Kidney (tissue), 14 donors: ENCODE measurements around the gene OCIAD1. TPM values are rescaled to one million over a fixed set of nuclear protein-coding genes. Genes with fewer than 3 reads are reported as not detected.
A peak's percentile ranks its signal among the peaks of the same experiment; 100 is the strongest.
"Not testable (repeated sequence)": the region's sequence is repeated elsewhere in the genome, so short reads cannot be mapped to it uniquely, and the experiment has no call there.

Source experiments
- DNase-seq, 5 donors: peaks; one replicate each; pipeline ENCODE4 v3.0.0-alpha.2; 2013 to 2020
- FAIRE-seq: peaks from 2 replicates; lab custom pipeline; 2012; peaks lifted over from hg19 to GRCh38; lab: Jason Lieb, UNC
- H3K27ac ChIP-seq, 2 donors: one replicate each; pipeline ENCODE4 v1.7.0; 2013; ENCODE audit warnings: low read depth in 2 of 2, low read length in 2 of 2, inconsistent platforms in 1 of 2
- H3K27me3 ChIP-seq: one replicate; pipeline ENCODE4 v1.7.1; 2013; ENCODE audit warnings: low read length, inconsistent platforms; ENCODE audit not compliant: control insufficient read depth, insufficient read depth
- H3K36me3 ChIP-seq, 3 donors: one replicate each; pipeline versions ENCODE4 v1.7.0 to v1.7.1; 2013; ENCODE audit warnings: low read length in 3 of 3, control low read depth in 1 of 3, inconsistent platforms in 1 of 3; ENCODE audit not compliant: insufficient read depth in 3 of 3, control insufficient read depth in 2 of 3
- H3K4me1 ChIP-seq, 3 donors: one replicate each; pipeline versions ENCODE4 v1.7.0 to v1.7.1; 2013; ENCODE audit warnings: low read length in 3 of 3, inconsistent platforms in 1 of 3, low read depth in 1 of 3; ENCODE audit not compliant: control insufficient read depth in 2 of 3, insufficient read depth in 2 of 3
- H3K4me3 ChIP-seq, 3 donors: one replicate each; pipeline versions ENCODE4 v1.7.0 to v1.8.1; 2013; ENCODE audit warnings: low read length in 3 of 3, control low read depth in 1 of 3, inconsistent platforms in 1 of 3
- H3K9ac ChIP-seq, 3 donors: one replicate each; pipeline versions ENCODE4 v1.7.0 to v1.7.1; 2013; ENCODE audit warnings: low read length in 3 of 3, control low read depth in 1 of 3, inconsistent platforms in 1 of 3
- H3K9me3 ChIP-seq, 3 donors: one replicate each; pipeline versions ENCODE4 v1.7.0 to v1.7.1; 2013; ENCODE audit warnings: low read length in 3 of 3, control low read depth in 1 of 3, inconsistent platforms in 1 of 3; ENCODE audit not compliant: control insufficient read depth in 2 of 3, insufficient read depth in 1 of 3
- CTCF ChIP-seq: IDR thresholded peaks from 3 replicates; pipeline ENCODE4 v1.5.1; 2012; ENCODE audit warnings: mild to moderate bottlenecking, moderate library complexity, borderline replicate concordance; ENCODE audit not compliant: insufficient read depth; ENCODE audit errors: extremely low read depth
- intact Hi-C: fragments of 100-400 bp; cut with DNase I; formaldehyde crosslinking; loops from one replicate; pipeline ENCODE4 v1.11.1; 2022
- polyA plus RNA-seq: library from polyadenylated mRNA; stranded (reverse); fragments of 350-450 nt; fragmentation: Illumina TruSeq; extraction: RNeasy Lipid Tissue Mini Kit (QIAGEN cat#74804); gene quantifications from one replicate; pipeline ENCODE4 v1.2.3, GENCODE V29; 2014; ENCODE audit warnings: low read depth, low replicate concordance; ENCODE audit not compliant: insufficient read depth
- total RNA-seq: library from RNA; stranded (reverse); fragmentation: NEBNext Ultra II Directional; extraction: Animal tissue kit (Norgen Biotek cat#: 25700); gene quantifications from one replicate; pipeline ENCODE4 v1.2.1, GENCODE V29; 2021
- donor health status: control.
- donor health status: control.
- donor health status: control.
- donor health status: control.
- donor health status: control.
- donor health status: DM: yes; HTN: yes; CAD: no.
- donor health status: Normal renal cell carcinoma (clear cell type).

OCIAD1 gene
- total and polyA plus RNA-seq, 2 donors from 2014 or later = 142 to 218 TPM

GRCh38 chr4:48812866-48813265, 18.0 kb upstream of the OCIAD1 start:
- no peak overlapping the region for H3K4me3 ChIP-seq
- H3K9me3 ChIP-seq = no peaks in the 10 kb centered on the region
- TF ChIP-seq CTCF = no peak
- H3K9ac ChIP-seq = no peak overlapping the region
- no peaks in the 10 kb centered on the region for H3K36me3 ChIP-seq
- no peak for FAIRE-seq
- H3K27me3 ChIP-seq = no peaks in the 10 kb centered on the region
- no peak overlapping the region for H3K27ac ChIP-seq
- H3K4me1 ChIP-seq = no peaks in the 10 kb centered on the region
- DNase-seq = no peak
- intact Hi-C loops = no loop called here

- Histone ChIP-seq H3K9me3 (no peaks in the 10 kb centered on the region), H3K27me3 (no peaks in the 10 kb centered on the region), H3K27ac (no peak overlapping the region), H3K36me3 (no peaks in the 10 kb centered on the region), H3K9ac (no peak overlapping the region), H3K4me3 (no peak overlapping the region), H3K4me1 (no peaks in the 10 kb centered on the region)
- no peak for TF ChIP-seq CTCF
- FAIRE-seq (no peak), DNase-seq (peak in 2 of 5 donors; percentile 25 to 73)
- intact Hi-C loops = no loop called here
Observed at GRCh38 chr4:48813964-48814363, 16.9 kb upstream of the OCIAD1 start.

- H3K27ac ChIP-seq = no peak overlapping the region
- FAIRE-seq = no peak
Observed at GRCh38 chr4:48815483-48815882, 15.4 kb upstream of the OCIAD1 start.

GRCh38 chr4:48816297-48816696, 14.6 kb upstream of the OCIAD1 start:
- H3K9ac ChIP-seq, H3K4me3 ChIP-seq, H3K36me3 ChIP-seq, DNase-seq, H3K9me3 ChIP-seq, H3K4me1 ChIP-seq, intact Hi-C loops, H3K27ac ChIP-seq, H3K27me3 ChIP-seq, FAIRE-seq: not testable (repeated sequence)

More at GRCh38 chr4:48815483-48815882, 15.4 kb upstream of the OCIAD1 start:
- intact Hi-C loops = no loop called here
- Histone ChIP-seq H3K4me3 (no peak overlapping the region), H3K9ac (no peak overlapping the region), H3K9me3 (no peaks in the 10 kb centered on the region), H3K27me3 (no peaks in the 10 kb centered on the region), H3K4me1 (no peaks in the 10 kb centered on the region), H3K36me3 (no peaks in the 10 kb centered on the region)
- TF ChIP-seq CTCF = no peak
- no peak for DNase-seq
